Activated effector memory CD4-positive, alpha-beta T cell treated with anti-CD3 and anti-CD28 coated beads, Interleukin-2, amount 50 U/mL, for 16 hours (primary cell): Measurements from ENCODE around the gene MEG3.

Experiments used
- DNase-seq: peaks from one replicate; pipeline ENCODE4 v3.0.0-alpha.2; 2020

Gene MEG3

DNA sequence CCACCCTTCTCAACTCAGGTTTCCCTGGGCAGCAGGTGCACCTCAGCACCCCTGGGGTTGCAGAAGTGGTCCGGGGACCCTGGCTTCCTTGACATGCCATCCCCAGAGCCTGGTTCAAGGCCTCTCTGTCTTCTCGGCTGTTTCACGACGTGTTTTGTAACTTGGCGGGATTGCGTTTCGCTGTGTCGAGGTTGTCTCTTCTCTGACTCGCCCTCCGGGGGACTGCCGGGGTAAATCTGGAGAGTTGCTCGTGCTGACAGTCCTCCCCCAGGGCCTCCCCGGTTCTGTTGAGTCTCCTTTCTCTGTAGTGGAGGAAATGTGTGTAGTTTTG lies 25.6 kb downstream of the MEG3 start:
- DNase-seq: no peak

- DNase-seq: no peak
Observed at GRCh38 chr14:100851946-100852620, 26.2 kb downstream of the MEG3 start.

- no peak for DNase-seq
Observed at GRCh38 chr14:100854435-100854834, 28.5 kb downstream of the MEG3 start.

DNA sequence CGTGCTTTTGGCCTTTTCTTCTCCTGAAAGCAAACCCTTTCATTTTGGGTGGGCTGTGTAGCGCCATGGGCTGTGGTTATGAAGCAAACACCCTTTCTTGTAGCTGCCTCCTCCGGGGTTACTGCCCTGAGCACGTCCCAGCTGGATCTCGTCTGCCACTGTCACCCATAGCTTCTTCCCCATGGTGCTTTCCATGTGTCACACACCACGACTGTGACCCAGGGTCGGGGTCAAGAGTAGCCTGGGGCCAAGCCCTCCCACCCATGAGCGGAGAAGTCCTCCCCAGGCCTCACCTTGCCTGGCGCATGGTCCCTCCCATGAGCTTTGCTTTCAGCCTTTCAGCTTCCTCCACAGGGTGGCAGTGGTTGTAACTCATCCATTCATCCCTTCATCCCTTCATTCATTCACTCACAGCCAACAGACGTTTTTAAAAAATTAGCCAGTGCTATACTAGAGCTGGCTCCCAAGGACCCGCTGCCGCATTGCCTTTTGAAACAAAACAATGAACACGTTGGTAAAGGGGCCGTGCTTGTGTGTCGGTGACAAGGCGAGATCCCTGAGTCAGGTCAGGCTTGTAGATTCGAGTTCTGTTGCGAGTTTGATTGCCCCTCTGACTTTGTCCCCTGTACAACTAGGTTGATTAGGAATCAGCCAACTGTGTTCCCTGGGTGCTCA lies 29.5 kb downstream of the MEG3 start:
- no peak for DNase-seq

- no peak for DNase-seq
Observed at GRCh38 chr14:100856056-100856950, 30.4 kb downstream of the MEG3 start.

GRCh38 chr14:100857233-100857922 lies 31.5 kb downstream of the MEG3 start:
- no peak for DNase-seq

DNA sequence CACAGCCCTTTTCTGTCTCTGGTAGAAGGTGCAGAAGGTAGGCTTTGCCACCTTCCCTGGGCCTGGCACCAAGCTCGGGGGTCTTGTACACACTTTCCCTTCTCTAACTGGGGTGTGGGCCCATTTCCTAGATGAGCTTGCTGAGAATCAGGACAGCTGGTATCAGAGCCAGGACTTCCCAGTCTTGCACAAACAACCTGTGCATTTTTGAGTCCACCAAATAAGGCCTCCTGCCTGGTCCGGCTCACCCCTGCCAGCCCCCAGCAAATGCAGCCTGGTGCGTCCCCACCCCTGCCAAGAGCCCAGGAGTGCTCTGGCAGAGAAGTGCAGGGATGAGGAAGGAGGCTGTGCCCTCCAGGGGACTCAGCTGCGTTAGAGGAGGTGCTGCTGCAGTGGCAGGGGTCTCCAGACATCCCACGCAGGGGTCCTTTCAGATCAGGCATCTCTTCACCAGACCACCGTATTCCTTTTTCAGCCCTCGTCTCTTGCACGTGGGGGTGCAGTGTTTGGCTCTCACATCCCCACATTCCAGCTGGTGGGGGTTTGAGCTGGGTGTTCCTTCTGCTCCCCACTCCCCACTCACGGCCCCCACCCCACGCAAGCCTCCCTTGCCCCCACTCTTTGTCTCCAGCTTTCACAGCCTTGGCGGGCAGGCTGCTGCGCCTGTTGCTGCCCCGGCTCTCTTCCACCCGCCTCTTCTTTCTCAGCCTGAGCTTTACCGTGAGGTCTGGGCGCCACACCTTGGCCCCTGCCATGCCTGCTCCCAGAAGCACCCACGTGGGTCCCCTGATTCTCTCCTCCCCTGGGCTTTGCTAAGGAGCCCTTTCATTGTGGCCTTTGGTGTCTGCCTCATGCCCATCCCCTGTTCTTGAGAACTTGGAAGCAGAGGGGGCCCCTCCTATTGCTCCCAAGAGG lies 32.3 kb downstream of the MEG3 start:
- no peak for DNase-seq

- no peak for DNase-seq
Observed at GRCh38 chr14:100858838-100859220, 32.9 kb downstream of the MEG3 start.

- no peak for DNase-seq
Observed at GRCh38 chr14:100859781-100860180, 33.9 kb downstream of the MEG3 start.

- no peak for DNase-seq
Observed at GRCh38 chr14:100860556-100861187, 34.8 kb downstream of the MEG3 start.

DNA sequence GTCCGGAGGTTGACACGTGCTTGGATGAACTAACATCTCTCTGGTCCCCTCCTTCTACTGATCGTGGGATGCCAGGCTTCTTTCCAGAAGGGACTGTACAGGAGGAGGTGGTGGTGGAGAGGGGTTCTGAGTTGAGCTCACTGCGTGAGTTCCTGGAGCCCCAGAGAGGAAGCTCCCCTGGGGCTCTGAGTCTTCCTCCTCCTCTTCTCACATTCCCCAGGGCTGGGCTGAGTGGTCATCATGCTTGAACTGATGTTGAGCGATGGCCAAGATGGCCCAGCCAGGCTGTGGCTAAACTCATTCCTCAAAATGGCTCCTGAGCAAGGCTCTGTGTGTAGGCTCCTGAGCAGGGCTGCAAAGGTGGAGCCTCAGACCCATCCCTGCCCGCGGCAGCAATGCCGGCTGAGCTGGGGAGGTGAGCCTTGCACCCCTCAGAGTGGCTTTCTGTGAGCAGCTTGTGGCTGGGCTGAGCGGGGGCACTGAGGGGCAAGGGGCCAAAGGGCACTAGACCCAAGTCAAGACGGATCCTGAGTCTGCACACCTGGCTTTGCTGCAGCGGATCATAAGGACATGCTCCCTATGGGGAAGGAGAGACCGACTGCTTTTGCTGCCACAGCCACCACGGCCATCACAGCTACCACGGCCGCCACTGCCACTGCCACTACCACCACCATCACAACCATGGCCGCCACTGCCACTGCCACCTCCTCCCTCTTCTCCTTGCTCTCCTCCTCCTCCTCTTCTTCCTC lies 35.4 kb downstream of the MEG3 start:
- DNase-seq: no peak

DNA sequence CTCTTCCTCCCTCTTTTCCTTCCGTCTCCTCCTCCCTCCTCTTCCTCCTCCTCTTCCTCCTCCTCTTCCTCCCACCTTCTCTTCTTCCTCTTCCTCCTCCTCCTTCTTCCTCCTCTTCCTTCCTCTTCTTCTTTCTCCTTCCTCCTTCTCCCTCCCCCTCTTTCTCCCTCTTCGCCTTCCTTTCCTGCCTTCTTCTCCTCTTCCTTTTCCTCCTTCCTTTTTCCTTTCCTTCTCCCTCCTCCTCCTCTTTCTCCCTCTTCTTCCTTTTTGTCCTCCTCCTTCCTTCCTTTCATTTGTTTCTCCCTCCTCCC lies 36.0 kb downstream of the MEG3 start:
- DNase-seq: no peak

GRCh38 chr14:100862277-100862676 lies 36.4 kb downstream of the MEG3 start:
- no peak for DNase-seq

GRCh38 chr14:100862793-100863192 lies 36.9 kb downstream of the MEG3 start:
- no peak for DNase-seq

DNA sequence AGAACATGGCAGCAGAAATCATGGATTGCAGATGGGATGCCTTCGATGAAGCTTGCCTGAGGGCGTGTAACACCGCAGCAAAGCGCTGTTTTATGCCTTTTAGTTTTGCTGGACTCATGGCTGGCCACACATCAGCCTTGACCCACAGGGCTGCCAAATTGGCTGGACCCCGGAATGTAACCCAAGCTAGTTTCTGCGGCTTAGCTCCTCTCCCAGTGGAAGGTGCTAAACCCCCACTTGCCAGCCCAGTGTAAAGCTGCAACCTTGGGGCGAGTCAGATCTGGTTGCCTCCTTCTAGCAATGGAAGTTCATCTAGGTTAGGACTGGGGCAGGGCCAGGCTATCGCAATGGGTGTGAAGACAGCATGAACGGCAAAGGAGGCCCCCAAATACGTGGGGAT lies 38.3 kb downstream of the MEG3 start:
- DNase-seq: peak; percentile 58

- DNase-seq: peak; percentile 21
Observed at GRCh38 chr14:100864960-100865681, 39.2 kb downstream of the MEG3 start.

DNA sequence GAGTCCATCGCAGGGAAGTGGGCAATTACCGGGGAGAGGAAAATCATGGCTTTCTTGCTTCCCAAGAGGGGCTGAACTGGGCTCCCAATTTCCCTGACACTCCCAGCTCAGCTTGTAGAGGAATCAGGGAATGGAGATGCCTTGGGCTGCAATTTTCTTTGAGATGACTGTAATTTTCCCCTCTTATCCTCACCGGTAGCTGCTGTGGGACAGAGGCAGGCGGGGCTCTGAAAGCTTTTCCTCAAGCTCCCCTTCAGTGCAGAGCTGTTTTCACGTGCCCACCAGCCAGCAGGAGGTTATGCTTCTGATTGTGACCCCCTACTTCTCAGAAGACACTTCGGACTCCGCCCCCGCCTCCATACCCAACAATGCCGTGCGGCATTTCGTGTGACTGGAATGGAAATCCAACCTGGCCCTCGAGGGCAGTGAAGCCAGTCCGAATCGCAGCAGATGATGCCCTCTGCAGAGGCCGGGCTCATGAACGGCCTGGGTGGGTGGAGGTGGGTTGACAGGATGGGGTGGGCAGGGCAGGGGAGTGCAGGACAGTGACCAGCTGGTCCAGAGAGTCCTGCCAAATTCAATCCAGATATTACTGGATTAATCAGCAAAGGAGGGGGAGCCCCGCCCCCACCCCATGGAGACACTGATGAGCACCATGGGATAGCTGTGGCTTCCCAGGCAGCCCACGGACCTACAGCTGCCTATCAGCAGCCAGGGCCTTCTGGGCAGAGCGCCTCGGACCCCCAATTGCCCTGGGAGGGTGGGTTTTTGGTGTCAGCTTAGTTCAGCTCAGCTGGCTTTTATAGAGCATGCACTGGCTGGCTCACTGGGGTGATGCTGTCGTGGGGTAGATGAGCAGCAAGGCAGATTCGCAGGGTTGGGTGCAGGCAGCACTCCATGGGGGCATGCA lies 40.0 kb downstream of the MEG3 start:
- DNase-seq: peak; percentile 27

DNA sequence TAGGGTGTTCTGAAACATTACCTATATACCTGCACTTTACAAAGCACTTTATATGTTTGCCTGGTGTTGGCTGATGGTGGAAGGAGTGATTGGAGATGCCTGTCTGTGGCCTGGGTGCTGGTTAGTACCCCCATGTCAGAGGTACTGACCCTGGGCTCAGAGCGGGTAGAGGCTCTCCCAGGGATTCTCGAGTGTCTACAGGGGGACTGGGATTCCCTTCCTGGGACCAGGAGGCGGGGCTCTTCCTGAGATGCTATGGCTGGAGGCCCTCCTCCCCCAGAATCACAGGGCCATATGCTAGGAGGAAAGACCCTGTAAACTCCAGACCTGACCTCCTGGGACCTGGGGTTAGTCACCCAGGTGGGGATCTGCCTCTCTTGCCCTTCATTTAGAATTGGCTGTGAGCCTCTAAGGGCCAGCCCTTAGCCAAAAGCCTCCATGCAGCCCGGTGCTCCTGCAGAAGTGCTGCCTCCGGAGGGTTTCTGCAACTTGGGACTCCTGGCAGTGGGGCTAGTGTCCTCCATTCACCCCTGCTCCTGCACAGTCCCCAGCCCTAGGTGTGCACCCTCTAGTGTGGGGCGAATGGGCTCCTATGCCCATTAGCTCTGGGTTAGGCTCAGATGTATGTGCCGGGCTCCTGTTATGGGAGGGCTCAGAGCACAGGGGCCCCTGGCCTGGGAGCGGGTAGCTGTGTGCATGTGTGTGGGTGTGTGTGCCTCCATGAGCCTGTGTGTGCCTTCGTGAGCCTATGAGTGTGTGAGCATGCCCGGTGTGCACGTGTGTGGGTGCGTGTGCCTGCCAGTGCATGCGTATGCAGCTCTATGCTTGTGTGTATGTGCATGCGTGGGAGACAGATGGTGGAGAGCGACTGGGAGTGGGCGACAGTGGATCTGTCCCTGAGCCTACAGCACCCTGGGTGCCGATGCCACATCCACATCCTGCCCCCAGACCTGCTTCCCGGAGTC lies 41.0 kb downstream of the MEG3 start:
- peak; percentile 53 for DNase-seq
